KBM-7 (cell line): ENCODE results near the gene TMEFF2.

Source experiments
- DNase-seq: peaks from one replicate; pipeline ENCODE4 v3.0.0-alpha.2; 2015
- in situ Hi-C: fragments of 300-500 bp; cut with MboI; formaldehyde crosslinking; loops from 2 replicates; pipeline ENCODE4 v1.14.3; 2020; ENCODE audit warnings: low sequenced_read_pairs, low pct_unique_long_range_greater_than_20kb, mixed read lengths

The TMEFF2 gene

GRCh38 chr2:192194866-192195547 lies at the start of gene TMEFF2:
TSS of gene TMEFF2 (minus strand) at chr2:192194933. CDS start at chr2:192194524, 409 bp downstream.
- in situ Hi-C loops: no loop called here
- DNase-seq: peak; percentile 45

- in situ Hi-C loops: no loop called here
- no peak for DNase-seq
These were observed 48.8 kb upstream of the TMEFF2 start for GRCh38 chr2:192243488-192243887.

DNA sequence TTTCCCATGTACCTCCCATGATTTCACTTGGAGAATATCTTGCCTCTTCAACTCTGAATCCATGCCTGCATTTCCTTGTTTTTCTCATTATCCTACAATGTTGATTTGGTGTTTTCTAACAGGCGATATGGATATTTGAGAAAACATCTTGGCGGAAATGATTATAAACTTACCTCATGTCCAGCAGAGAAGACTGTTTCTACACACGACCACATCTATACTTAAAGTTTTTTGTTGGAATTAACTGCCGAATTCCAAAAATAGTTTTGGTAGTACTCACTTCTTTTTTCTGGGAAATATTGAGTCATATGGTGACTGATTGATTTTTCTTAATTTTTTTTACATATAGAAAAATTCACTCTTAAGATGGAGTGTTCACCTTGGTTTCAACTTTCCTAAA lies 41.4 kb upstream of the TMEFF2 start:
- in situ Hi-C loops: no loop called here

DNA sequence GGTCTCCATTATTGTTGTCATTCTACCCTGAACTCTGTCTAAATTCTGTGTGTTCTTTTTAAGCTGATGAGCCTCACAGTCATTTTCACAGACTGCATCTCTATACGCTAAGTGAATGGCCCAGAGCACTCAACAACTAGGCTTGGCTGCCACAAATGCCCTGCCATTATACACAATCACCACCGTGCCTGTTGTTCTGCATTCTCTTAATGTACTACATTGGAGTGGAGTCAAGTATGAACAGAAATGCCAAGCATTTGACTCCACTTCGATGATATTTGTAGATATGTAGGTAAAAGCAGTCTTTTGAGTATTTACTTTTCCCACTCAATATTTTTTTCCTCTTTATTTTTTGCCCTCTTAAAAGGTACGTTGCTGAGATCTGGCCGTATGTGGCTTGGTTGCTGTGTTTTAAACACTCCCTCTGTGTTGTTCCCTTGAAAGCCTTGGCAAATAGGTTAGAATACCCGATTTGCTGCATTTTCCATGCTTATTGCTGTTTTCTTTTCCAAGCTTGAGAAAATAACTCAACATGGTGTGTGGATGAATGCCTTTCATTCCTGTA lies 36.2 kb upstream of the TMEFF2 start:
- in situ Hi-C loops: no loop called here
- no peak for DNase-seq

More for the DNA sequence above, 41.4 kb upstream of the TMEFF2 start:
- DNase-seq: no peak

DNA sequence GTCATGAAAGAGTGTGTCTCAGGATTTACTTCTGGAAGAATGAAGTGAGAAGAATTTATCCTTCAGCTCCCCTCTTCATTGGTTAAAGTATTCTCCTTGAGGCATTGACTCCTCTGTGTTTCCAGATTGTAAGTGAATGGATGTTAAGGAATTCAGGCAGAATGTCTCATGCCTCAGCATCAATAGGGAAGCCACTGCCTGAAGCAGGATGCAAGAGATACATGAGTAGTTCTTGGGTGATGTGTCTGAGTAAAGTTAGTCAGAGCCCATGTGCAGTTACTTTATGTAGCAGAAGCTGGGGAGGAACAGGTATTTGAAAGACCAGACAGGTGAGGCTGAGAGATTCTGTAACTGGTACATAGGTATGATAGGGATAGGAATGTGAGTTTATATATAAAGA lies 34.0 kb upstream of the TMEFF2 start:
- no peak for DNase-seq
- in situ Hi-C loops: no loop called here

GRCh38 chr2:192218970-192219369 lies 24.2 kb upstream of the TMEFF2 start:
- no peak for DNase-seq
- in situ Hi-C loops: no loop called here

DNA sequence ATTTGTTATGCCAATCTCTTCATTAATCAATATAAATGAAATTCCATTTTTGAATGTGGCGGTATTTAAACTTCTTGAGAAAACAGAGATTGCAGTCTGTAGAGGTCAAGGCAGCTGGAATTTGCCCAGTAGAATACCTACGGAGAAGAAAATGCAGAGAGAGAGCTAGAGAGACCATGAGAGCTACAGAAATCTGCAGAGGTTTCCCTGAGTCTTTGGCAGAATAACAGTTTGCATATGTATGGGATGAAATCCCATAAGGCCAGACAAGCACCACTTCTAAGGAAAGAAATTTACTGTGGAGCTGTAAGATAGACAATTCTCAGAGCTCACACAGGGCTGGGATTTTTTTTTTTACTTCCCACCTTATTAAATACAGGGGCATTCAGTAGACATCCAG lies 23.6 kb upstream of the TMEFF2 start:
- DNase-seq: no peak
- in situ Hi-C loops: no loop called here

- DNase-seq: no peak
- in situ Hi-C loops: no loop called here
These were observed 21.6 kb upstream of the TMEFF2 start for GRCh38 chr2:192216336-192216735.

GRCh38 chr2:192215096-192215877 lies 20.6 kb upstream of the TMEFF2 start:
- in situ Hi-C loops: no loop called here
- no peak for DNase-seq

DNA sequence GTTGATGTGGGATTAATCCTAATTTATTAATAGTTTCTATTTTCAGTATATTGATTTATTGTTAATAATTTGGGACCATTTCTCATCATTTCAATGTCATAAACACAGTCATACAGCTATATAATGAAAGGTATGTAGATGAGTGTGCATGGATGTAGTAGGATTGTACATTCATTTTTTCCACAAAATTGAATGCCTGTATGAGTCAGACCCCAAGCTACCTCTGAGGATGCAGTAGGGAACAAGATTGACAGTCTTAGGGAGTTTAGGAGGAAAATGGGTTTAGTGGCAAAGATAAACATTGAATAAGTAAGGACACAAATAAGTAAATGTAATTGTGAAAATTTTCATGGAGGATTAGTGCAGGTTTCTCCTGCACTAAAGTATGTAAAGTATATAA lies 14.1 kb upstream of the TMEFF2 start:
- in situ Hi-C loops: no loop called here
- DNase-seq: no peak

DNA sequence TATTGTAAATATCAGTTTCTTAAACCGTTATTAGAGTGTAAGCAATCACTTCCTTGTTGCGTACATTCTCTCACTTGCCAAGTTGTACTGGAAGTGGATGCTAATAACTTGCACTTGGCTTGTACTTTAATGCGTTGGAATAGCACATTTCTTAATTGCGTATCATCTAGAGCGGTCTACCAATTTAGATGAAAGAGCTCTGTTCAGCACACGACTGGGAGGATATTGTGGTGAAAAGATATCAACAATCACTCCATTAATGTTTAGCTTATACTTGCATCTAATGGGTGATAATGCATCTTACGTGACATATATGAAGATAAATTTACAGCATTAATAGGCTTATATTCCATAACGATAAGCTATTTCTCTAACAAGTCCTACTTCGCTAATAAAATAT lies 11.7 kb upstream of the TMEFF2 start:
- in situ Hi-C loops: no loop called here
- no peak for DNase-seq

DNA sequence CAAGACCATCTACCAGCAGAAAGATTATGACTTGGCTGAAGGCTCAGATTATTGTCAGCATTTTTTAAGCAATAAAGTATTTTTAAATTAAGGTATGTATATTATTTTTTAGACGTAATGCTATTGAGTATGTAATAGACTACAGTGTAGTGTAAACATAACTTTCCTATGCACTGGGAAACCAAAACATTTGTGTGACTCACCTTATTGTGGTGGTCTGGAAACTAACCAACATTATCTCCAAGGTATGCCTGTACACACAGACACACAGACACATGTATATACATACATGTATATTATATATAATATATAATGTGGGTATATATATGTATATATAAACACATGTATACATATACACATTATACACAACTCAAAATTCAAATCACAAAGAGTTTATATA lies 9.1 kb upstream of the TMEFF2 start:
- in situ Hi-C loops: no loop called here
- DNase-seq: no peak

- in situ Hi-C loops: no loop called here
- no peak for DNase-seq
These were observed 7.6 kb upstream of the TMEFF2 start for GRCh38 chr2:192202373-192202772.

DNA sequence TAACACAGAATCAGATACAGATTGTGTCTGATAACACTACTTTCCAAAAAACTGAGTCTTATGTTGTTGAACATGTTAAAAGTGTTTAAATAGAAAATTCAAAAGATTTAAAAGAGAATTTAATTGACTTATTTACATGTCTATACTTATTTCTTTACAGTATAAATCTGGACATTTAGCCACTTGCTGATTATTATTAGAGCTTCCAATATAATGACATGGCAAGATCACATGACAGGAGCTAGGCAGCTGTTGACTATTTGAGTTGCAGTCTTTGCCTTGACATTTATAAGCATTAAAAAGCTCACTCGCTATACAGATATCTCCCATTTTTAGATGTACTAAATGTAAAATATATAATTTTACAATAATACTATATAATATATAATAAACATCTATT lies 6.4 kb upstream of the TMEFF2 start:
- in situ Hi-C loops: no loop called here
- DNase-seq: no peak

DNA sequence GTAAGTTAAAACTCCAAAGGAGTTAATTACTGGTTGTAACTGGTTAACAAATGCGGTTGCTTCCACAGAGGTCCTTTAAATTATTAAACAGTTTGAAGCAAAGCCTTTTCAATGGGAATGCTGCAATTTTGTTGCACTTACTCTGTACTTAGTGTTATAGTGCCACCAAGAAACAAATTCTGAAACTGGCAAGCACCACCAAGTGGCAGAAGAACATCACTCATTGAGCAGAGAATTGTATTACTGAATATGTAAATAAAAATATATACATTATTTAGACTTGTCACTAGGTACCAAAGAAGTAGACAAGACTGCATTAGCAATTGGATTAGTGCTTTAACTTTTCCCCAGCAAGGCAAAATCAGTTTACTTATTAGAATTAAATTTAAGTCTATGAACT lies 2.6 kb upstream of the TMEFF2 start:
- no peak for DNase-seq
- in situ Hi-C loops: no loop called here

GRCh38 chr2:192196421-192197194 lies 1.9 kb upstream of the TMEFF2 start:
- peak; percentile 29 for DNase-seq
- in situ Hi-C loops: no loop called here

GRCh38 chr2:192195548-192196418 lies 1.1 kb upstream of the TMEFF2 start:
- in situ Hi-C loops: no loop called here
- peak; percentile 20 for DNase-seq

DNA sequence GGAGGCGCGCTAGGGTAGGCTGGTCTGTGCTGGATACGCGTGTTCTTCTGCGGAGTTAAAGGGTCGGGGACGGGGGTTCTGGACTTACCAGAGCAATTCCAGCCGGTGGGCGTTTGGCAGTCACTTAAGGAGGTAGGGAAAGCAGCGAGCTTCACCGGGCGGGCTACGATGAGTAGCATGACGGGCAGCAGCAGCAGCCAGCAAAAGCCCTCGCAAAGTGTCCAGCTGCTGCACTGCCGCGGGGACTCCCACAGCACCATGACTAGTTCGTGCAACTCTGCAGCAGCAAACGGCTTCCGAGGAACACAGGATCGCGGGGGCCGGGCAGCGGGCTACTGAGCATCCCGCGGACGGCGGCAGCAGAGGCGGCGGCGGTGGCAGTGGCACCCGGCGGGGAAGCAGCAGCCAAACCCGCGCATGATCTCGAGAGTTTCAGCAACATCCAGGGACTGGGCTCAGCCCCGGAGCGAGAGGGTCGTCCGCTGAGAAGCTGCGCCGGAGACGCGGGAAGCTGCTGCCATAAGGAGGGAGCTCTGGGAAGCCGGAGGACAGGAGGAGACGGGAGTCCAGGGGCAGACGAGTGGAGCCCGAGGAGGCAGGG lies 368 bp downstream of the TMEFF2 start:
- in situ Hi-C loops: no loop called here
- DNase-seq: peak; percentile 7
